HG03025 (cell line): ENCODE results near the gene NPHP4.

Experiments
- ATAC-seq: cut with Tn5 transposase; IDR thresholded peaks from one replicate; pipeline ENCODE4 v1.9.1; 2021; ENCODE audit warnings: mild to moderate bottlenecking, moderate library complexity; ENCODE audit not compliant: unreplicated experiment, low FRiP score

Gene NPHP4

GRCh38 chr1:5917591-5918274 lies 74.5 kb downstream of the NPHP4 start:
- no peak for ATAC-seq

- ATAC-seq = no peak
Measured at GRCh38 chr1:5917281-5917590, 75.0 kb downstream of the NPHP4 start.

GRCh38 chr1:5916572-5917280 lies 75.5 kb downstream of the NPHP4 start:
- ATAC-seq = no peak

- no peak for ATAC-seq
Measured at GRCh38 chr1:5915587-5916571, 76.3 kb downstream of the NPHP4 start.

- ATAC-seq = no peak
Measured at GRCh38 chr1:5914676-5915365, 77.4 kb downstream of the NPHP4 start.

GRCh38 chr1:5913876-5914275 lies 78.3 kb downstream of the NPHP4 start:
- ATAC-seq = no peak

- ATAC-seq = no peak
Measured at GRCh38 chr1:5913078-5913845, 79.0 kb downstream of the NPHP4 start.

- ATAC-seq = no peak
Measured at GRCh38 chr1:5911871-5912271, 80.4 kb downstream of the NPHP4 start.

GRCh38 chr1:5911157-5911556 lies 81.1 kb downstream of the NPHP4 start:
- no peak for ATAC-seq

GRCh38 chr1:5910666-5911065 lies 81.6 kb downstream of the NPHP4 start:
- ATAC-seq = no peak

- no peak for ATAC-seq
Measured at GRCh38 chr1:5910276-5910620, 82.0 kb downstream of the NPHP4 start.

- no peak for ATAC-seq
Measured at GRCh38 chr1:5909576-5910275, 82.5 kb downstream of the NPHP4 start.

GRCh38 chr1:5908461-5909375 lies 83.5 kb downstream of the NPHP4 start:
- ATAC-seq = no peak

GRCh38 chr1:5907966-5908365 lies 84.3 kb downstream of the NPHP4 start:
- ATAC-seq = no peak

- no peak for ATAC-seq
Measured at GRCh38 chr1:5907386-5907785, 84.8 kb downstream of the NPHP4 start.

- ATAC-seq = no peak
Measured at GRCh38 chr1:5906966-5907365, 85.3 kb downstream of the NPHP4 start.

- no peak for ATAC-seq
Measured at GRCh38 chr1:5906116-5906515, 86.1 kb downstream of the NPHP4 start.

GRCh38 chr1:5905436-5905835 lies 86.8 kb downstream of the NPHP4 start:
- no peak for ATAC-seq
